AG04449 (cell line): ENCODE measurements around the gene COL4A1.

Experiments used
- CTCF ChIA-PET: fragments of 350-600 bp; formaldehyde crosslinking; extraction: SDS; loops from one replicate; lab custom pipeline; 2021; ENCODE audit warnings: antibody characterized with exemption; lab: Yijun Ruan, JAX
- POLR2A ChIA-PET: fragments of 400-600, 350-600 bp; formaldehyde crosslinking; extraction: SDS; loops from one replicate; lab custom pipeline; 2020; ENCODE audit warnings: antibody characterized with exemption, inconsistent platforms; lab: Yijun Ruan, JAX
- DNase-seq: peaks from one replicate; pipeline ENCODE4 v3.0.0-alpha.2; 2010; ENCODE audit warnings: low read depth, low spot score
- H3K4me3 ChIP-seq: 2 replicates; pipeline ENCODE4 v1.5.1; 2011; ENCODE audit warnings: low read depth, mild to moderate bottlenecking, control low read depth, low read length
- TF ChIP-seq, protein P1 (sequence below): IDR thresholded peaks from one replicate; pipeline ENCODE4 v1.5.1; 2011; ENCODE audit warnings: mild to moderate bottlenecking, moderate library complexity, low read length, control low read depth, inconsistent platforms; ENCODE audit not compliant: insufficient read depth; ENCODE audit errors: missing control alignments

The COL4A1 gene

GRCh38 chr13:110170882-110171281, 136.1 kb downstream of the COL4A1 start:
- CTCF ChIA-PET, result interaction anchor here (1.4 kb wide), 1 partner anchor 12 kb away, joined by 3 read pairs; no protein-coding TSS in a partner anchor
- no peak overlapping the region for H3K4me3 ChIP-seq
- TF ChIP-seq, protein P1, sequence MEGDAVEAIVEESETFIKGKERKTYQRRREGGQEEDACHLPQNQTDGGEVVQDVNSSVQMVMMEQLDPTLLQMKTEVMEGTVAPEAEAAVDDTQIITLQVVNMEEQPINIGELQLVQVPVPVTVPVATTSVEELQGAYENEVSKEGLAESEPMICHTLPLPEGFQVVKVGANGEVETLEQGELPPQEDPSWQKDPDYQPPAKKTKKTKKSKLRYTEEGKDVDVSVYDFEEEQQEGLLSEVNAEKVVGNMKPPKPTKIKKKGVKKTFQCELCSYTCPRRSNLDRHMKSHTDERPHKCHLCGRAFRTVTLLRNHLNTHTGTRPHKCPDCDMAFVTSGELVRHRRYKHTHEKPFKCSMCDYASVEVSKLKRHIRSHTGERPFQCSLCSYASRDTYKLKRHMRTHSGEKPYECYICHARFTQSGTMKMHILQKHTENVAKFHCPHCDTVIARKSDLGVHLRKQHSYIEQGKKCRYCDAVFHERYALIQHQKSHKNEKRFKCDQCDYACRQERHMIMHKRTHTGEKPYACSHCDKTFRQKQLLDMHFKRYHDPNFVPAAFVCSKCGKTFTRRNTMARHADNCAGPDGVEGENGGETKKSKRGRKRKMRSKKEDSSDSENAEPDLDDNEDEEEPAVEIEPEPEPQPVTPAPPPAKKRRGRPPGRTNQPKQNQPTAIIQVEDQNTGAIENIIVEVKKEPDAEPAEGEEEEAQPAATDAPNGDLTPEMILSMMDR, result no peak
- no peak for DNase-seq
- POLR2A ChIA-PET, result interaction anchor here (0.6 kb wide), 1 partner anchor 15 kb away, joined by 3 read pairs; no protein-coding TSS in a partner anchor

DNA sequence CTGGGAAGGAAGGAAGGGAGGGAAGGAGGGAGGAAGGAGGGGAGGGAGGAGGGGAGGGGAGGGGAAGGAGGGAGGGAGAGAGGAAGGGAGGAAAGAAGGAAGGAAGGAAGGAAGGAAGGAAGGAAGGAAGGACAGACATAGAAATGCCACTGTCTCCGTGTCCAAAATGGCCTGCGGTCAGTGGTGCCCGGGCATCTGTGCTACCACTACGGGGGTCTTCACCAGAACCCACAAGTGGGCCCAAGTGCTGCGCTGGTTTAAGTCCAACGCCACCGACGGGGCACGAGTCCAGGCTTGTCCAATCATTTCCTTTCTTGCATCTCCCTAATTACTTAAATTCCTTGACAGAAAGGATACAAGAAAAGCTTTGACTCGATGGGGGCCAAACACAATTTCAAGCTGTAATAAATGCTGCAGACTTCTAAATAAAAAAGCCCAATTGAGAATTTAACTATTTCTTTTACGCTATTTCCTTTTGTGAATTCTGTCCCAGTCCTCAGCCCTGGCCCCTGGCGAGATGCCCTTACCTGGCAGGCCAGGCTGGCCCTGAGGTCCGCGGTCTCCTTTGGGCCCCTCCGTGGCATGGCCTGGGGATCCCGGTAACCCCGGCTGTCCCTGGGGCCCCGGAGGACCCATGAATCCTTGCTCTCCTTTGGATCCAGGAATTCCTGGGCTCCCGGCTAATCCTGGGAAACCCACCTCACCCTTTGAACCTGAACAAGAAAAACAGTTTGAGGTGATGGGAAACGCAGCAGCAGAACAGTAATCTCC, 136.8 kb downstream of the COL4A1 start:
- TF ChIP-seq, protein P1, result no peak
- ChIA-PET CTCF (no interaction called here), POLR2A (interaction anchor here (0.6 kb wide), 1 partner anchor 16 kb away, joined by 3 read pairs; no protein-coding TSS in a partner anchor)
- no peak overlapping the region for H3K4me3 ChIP-seq
- DNase-seq, result no peak

DNA sequence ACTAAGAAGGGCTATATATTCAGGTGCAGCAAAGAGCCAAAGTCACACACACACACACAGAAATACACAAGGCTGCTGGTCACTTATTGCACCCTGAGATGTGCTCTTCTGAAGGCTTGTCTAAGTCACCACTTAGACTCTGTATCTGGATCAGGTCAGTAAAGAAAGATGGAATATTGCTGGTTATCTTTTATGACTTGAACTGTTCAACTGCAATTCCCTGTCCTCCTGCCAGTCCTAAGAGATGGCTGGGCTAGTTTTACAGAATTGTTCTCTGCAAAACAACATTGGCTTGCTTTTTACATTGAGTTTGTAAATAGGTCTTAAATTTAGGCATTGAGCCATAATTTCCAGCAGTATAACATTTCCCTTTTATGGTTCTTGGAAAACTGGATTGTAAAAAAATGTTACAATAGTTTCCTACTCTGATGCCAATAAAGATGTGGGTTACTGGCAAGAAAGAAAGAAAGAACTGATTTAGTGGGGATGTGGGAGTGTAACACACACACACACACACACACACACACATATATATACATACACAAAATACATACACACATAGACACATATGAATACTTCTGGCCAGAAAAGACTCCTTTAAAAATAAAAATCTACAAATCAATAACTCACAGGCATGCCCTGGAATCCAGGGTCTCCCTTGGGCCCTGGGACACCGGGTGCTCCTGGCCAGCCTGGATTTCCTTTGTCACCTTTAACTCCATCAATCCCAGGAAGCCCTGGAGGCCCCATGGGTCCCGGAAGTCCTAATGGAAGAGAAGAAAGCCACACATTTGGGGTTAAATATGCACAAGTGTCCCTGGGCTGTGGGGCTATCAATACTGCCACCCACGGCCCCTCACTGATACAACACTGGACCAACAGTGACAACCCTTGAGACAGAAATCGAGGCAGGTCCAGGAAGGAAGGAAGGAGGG, 137.7 kb downstream of the COL4A1 start:
- no peak overlapping the region for H3K4me3 ChIP-seq
- ChIA-PET CTCF (no interaction called here), POLR2A (no interaction called here)
- TF ChIP-seq, protein P1, result no peak
- DNase-seq, result no peak

- DNase-seq, result no peak
- TF ChIP-seq, protein P1, result no peak
- CTCF ChIA-PET, result interaction anchor here (1.9 kb wide), 1 partner anchor 9 kb away, joined by 6 read pairs; no protein-coding TSS in a partner anchor
- POLR2A ChIA-PET, result no interaction called here
- no peak overlapping the region for H3K4me3 ChIP-seq
Measured at GRCh38 chr13:110166598-110166997, 140.4 kb downstream of the COL4A1 start.

GRCh38 chr13:110164706-110165105, 142.3 kb downstream of the COL4A1 start:
- no peak for DNase-seq
- H3K4me3 ChIP-seq, result no peak overlapping the region
- ChIA-PET CTCF (interaction anchor here (1.0 kb wide), 1 partner anchor 11 kb away, joined by 4 read pairs; no protein-coding TSS in a partner anchor), POLR2A (no interaction called here)
- TF ChIP-seq, protein P1, result no peak
